Measurements from ENCODE around the gene RPL7A. TPM values are rescaled to one million over a fixed set of nuclear protein-coding genes. Genes with fewer than 3 reads are reported as not detected.

RPL7A gene
- polyA plus RNA-seq, 1 donor (not counting 4 experiments of a cell fraction or from before 2014, with no cell fraction given): 2,684 TPM

DNA sequence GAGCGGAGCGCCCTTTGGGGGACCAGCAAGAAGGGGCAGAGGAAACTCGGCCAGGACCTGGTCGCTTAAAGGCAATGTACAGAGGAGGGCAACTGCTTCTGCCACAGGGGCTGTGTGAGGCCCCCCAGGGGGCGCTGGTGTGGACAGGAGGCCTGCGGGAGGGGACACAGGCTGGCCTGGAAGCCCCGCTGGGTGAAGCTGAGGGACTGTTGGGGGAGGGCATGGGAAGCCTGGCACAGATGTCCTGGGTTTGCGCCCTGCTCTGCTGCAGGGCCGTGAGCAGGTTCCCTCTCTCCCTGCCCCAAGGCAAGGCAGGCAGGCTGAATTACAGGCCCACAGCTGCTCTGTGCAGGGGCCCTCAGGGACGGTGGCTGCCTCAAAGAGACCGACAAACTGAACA, 5.4 kb upstream of the RPL7A start:
- Histone ChIP-seq H3K27me3 (ENCODE audit: control insufficient read depth, extremely low read depth, insufficient read depth, low read length) (no peaks in the 10 kb centered on the region), H3K4me2 (ENCODE audit: control insufficient read depth, extremely low read depth, insufficient read depth, low read depth, low read length) (no peak overlapping the region), H3K9ac (ENCODE audit: control insufficient read depth, extremely low read depth, insufficient read depth, low read length) (no peak overlapping the region), H3K9me1 (ENCODE audit: control insufficient read depth, extremely low read depth, insufficient read depth, low read length) (no peaks in the 10 kb centered on the region), H3K27ac (ENCODE audit: control insufficient read depth, insufficient read depth, low read length) (no peak overlapping the region), H3K4me1 (ENCODE audit: control insufficient read depth, extremely low read depth, insufficient read depth, low read length) (peaks cover 7% of the 10 kb centered on the region), H3K9me3 (ENCODE audit: control insufficient read depth, low read depth, low read length) (no peaks in the 10 kb centered on the region), H3K36me3 (ENCODE audit: control insufficient read depth in 2 of 2, extremely low read depth in 1 of 2, insufficient read depth in 2 of 2, low read length in 2 of 2) (peaks cover 45 to 56% of the 10 kb centered on the region in 2 experiments), H3K4me3 (ENCODE audit: control insufficient read depth in 2 of 3, extremely low read depth in 1 of 3, insufficient read depth in 2 of 3, low read depth in 1 of 3, low read length in 3 of 3) (no peak overlapping the region), H3K79me2 (ENCODE audit: control insufficient read depth, insufficient read depth, low read length) (peaks cover 22% of the 10 kb centered on the region), H4K20me1 (ENCODE audit: control insufficient read depth, extremely low read depth, insufficient read depth, low read length) (peaks cover 3% of the 10 kb centered on the region), H2AFZ (ENCODE audit: control insufficient read depth, low read length) (no peak overlapping the region)
- dilution Hi-C loops (cut with MboI; ENCODE audit: extremely low pct_ligation_motif_present, low sequenced_read_pairs): no loop called here
- TF ChIP-seq, protein P1, sequence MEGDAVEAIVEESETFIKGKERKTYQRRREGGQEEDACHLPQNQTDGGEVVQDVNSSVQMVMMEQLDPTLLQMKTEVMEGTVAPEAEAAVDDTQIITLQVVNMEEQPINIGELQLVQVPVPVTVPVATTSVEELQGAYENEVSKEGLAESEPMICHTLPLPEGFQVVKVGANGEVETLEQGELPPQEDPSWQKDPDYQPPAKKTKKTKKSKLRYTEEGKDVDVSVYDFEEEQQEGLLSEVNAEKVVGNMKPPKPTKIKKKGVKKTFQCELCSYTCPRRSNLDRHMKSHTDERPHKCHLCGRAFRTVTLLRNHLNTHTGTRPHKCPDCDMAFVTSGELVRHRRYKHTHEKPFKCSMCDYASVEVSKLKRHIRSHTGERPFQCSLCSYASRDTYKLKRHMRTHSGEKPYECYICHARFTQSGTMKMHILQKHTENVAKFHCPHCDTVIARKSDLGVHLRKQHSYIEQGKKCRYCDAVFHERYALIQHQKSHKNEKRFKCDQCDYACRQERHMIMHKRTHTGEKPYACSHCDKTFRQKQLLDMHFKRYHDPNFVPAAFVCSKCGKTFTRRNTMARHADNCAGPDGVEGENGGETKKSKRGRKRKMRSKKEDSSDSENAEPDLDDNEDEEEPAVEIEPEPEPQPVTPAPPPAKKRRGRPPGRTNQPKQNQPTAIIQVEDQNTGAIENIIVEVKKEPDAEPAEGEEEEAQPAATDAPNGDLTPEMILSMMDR (optimal IDR thresholded peaks at IDR 0.05 in 1 of 3, IDR thresholded peaks at IDR 0.05 in 1 of 3, conservative IDR thresholded peaks at IDR 0.05 in 1 of 3; ENCODE audit: extremely low read depth in 1 of 3, insufficient read depth in 2 of 3, low read length in 3 of 3): no peak
- no peak for FAIRE-seq
- no peak for DNase-seq (ENCODE audit: low read depth, low spot score)

DNA sequence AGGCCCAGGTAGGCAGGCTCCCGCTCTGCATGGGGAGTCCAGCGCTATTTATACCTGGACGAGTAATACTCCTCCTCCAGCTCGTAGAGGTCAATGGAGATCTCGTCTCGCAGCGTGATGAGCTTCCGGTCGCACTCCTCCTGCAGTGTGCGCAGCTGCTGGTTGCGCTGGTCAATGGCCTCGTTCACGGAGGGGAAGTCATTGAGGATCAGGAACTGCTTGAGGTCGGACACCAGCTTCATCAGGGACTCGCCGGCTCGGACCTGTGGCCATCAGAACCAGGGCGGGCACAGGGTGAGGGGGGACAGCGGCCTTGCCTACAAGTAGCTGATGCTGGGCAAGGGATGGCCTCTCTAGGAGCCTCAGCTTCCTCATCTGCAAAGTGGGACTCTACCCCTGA, 3.9 kb upstream of the RPL7A start:
- peaks cover 44 to 60% of the 10 kb centered on the region in 2 experiments for H3K36me3 ChIP-seq (ENCODE audit: control insufficient read depth in 2 of 2, extremely low read depth in 1 of 2, insufficient read depth in 2 of 2, low read length in 2 of 2)
- H3K27me3 ChIP-seq (ENCODE audit: control insufficient read depth, extremely low read depth, insufficient read depth, low read length): no peaks in the 10 kb centered on the region
- H3K4me2 ChIP-seq (ENCODE audit: control insufficient read depth, extremely low read depth, insufficient read depth, low read depth, low read length): no peak overlapping the region
- H3K9me3 ChIP-seq (ENCODE audit: control insufficient read depth, low read depth, low read length): no peaks in the 10 kb centered on the region
- peaks cover 33% of the 10 kb centered on the region for H3K79me2 ChIP-seq (ENCODE audit: control insufficient read depth, insufficient read depth, low read length)
- FAIRE-seq: no peak
- H3K27ac ChIP-seq (ENCODE audit: control insufficient read depth, insufficient read depth, low read length): no peak overlapping the region
- peaks cover 3% of the 10 kb centered on the region for H4K20me1 ChIP-seq (ENCODE audit: control insufficient read depth, extremely low read depth, insufficient read depth, low read length)
- H3K4me3 ChIP-seq (ENCODE audit: control insufficient read depth in 2 of 3, extremely low read depth in 1 of 3, insufficient read depth in 2 of 3, low read depth in 1 of 3, low read length in 3 of 3): no peak overlapping the region
- no peaks in the 10 kb centered on the region for H3K9me1 ChIP-seq (ENCODE audit: control insufficient read depth, extremely low read depth, insufficient read depth, low read length)
- H3K4me1 ChIP-seq (ENCODE audit: control insufficient read depth, extremely low read depth, insufficient read depth, low read length): peaks cover 8% of the 10 kb centered on the region
- dilution Hi-C loops (cut with MboI; ENCODE audit: extremely low pct_ligation_motif_present, low sequenced_read_pairs): no loop called here
- no peak overlapping the region for H2AFZ ChIP-seq (ENCODE audit: control insufficient read depth, low read length)
- TF ChIP-seq, protein P1 (optimal IDR thresholded peaks at IDR 0.05 in 1 of 3, IDR thresholded peaks at IDR 0.05 in 1 of 3, conservative IDR thresholded peaks at IDR 0.05 in 1 of 3; ENCODE audit: extremely low read depth in 1 of 3, insufficient read depth in 2 of 3, low read length in 3 of 3): no peak
- H3K9ac ChIP-seq (ENCODE audit: control insufficient read depth, extremely low read depth, insufficient read depth, low read length): no peak overlapping the region
- no peak for DNase-seq (ENCODE audit: low read depth, low spot score)
